Keratinocyte (primary cell): ENCODE measurements around the gene DCAF11. TPM values are rescaled to one million over a fixed set of nuclear protein-coding genes. Genes with fewer than 3 reads are reported as not detected.

Experiments used
- DNase-seq: peaks from one replicate; pipeline ENCODE4 v3.0.0-alpha.2; 2011; ENCODE audit warnings: low read depth, missing footprints, low spot score
- FAIRE-seq: peaks from 2 replicates; lab custom pipeline; 2011; peaks lifted over from hg19 to GRCh38; lab: Jason Lieb, UNC
- H2AFZ ChIP-seq: 2 replicates; pipeline ENCODE4 v1.6.0; 2012; ENCODE audit warnings: low read length, control low read depth, inconsistent platforms; ENCODE audit not compliant: control insufficient read depth
- H3K27ac ChIP-seq: 2 replicates; pipeline ENCODE4 v1.5.1; 2011; ENCODE audit warnings: low read length; ENCODE audit not compliant: control insufficient read depth, insufficient read depth
- H3K27me3 ChIP-seq: 3 replicates; pipeline ENCODE4 v1.6.0; 2011; ENCODE audit warnings: low read length; ENCODE audit not compliant: control insufficient read depth, insufficient read depth; ENCODE audit errors: extremely low read depth
- H3K36me3 ChIP-seq, 2 experiments: 2 replicates in 1 of 2; 3 replicates in 1 of 2; pipeline ENCODE4 v1.5.1; 2011; ENCODE audit warnings: low read length in 2 of 2, mild to moderate bottlenecking in 1 of 2; ENCODE audit not compliant: control insufficient read depth in 2 of 2, insufficient read depth in 2 of 2; ENCODE audit errors: extremely low read depth in 1 of 2
- H3K4me1 ChIP-seq: 3 replicates; pipeline ENCODE4 v1.5.1; 2011; ENCODE audit warnings: low read length; ENCODE audit not compliant: control insufficient read depth, insufficient read depth; ENCODE audit errors: extremely low read depth
- H3K4me2 ChIP-seq: 3 replicates; pipeline ENCODE4 v1.6.0; 2011; ENCODE audit warnings: low read depth, low read length; ENCODE audit not compliant: control insufficient read depth, insufficient read depth; ENCODE audit errors: extremely low read depth
- H3K4me3 ChIP-seq, 3 experiments: fragments of 200-600 bp in 1 of 3; sonication (generic) in 1 of 3; 2 replicates in 2 of 3; 3 replicates in 1 of 3; pipeline ENCODE4 v1.5.1; 2011 to 2016; ENCODE audit warnings: low read length in 3 of 3, mild to moderate bottlenecking in 3 of 3, control low read depth in 2 of 3, inconsistent platforms in 1 of 3, low read depth in 1 of 3, mixed read lengths in 1 of 3, mixed run types in 1 of 3, moderate library complexity in 1 of 3; ENCODE audit not compliant: control insufficient read depth in 2 of 3, insufficient read depth in 2 of 3; ENCODE audit errors: extremely low read depth in 1 of 3
- H3K79me2 ChIP-seq: 2 replicates; pipeline ENCODE4 v1.6.0; 2012; ENCODE audit warnings: low read length; ENCODE audit not compliant: control insufficient read depth, insufficient read depth
- H3K9ac ChIP-seq: 3 replicates; pipeline ENCODE4 v1.6.0; 2011; ENCODE audit warnings: low read length; ENCODE audit not compliant: control insufficient read depth, insufficient read depth; ENCODE audit errors: extremely low read depth
- H3K9me1 ChIP-seq: 3 replicates; pipeline ENCODE4 v1.6.0; 2011; ENCODE audit warnings: low read length; ENCODE audit not compliant: control insufficient read depth, insufficient read depth; ENCODE audit errors: extremely low read depth
- H3K9me3 ChIP-seq: 2 replicates; pipeline ENCODE4 v1.5.1; 2012; ENCODE audit warnings: low read depth, low read length; ENCODE audit not compliant: control insufficient read depth
- H4K20me1 ChIP-seq: 3 replicates; pipeline ENCODE4 v1.6.0; 2011; ENCODE audit warnings: low read length; ENCODE audit not compliant: control insufficient read depth, insufficient read depth; ENCODE audit errors: extremely low read depth
- CTCF ChIP-seq, 3 experiments: IDR thresholded peaks in 1 of 3; conservative IDR thresholded peaks in 1 of 3; optimal IDR thresholded peaks in 1 of 3; 2 replicates in 2 of 3; 3 replicates in 1 of 3; pipeline versions ENCODE3 to v1.5.1; 2011; ENCODE audit warnings: low read length in 3 of 3, mild to moderate bottlenecking in 3 of 3, moderate library complexity in 2 of 3, control low read depth in 1 of 3, inconsistent platforms in 1 of 3; ENCODE audit not compliant: insufficient read depth in 2 of 3; ENCODE audit errors: extremely low read depth in 1 of 3
- EZH2 ChIP-seq: IDR thresholded peaks from one replicate; pipeline ENCODE4 v1.6.1; 2012; ENCODE audit warnings: inconsistent platforms, mild to moderate bottlenecking, low read length, moderate library complexity
- dilution Hi-C: fragments of 300-500 bp; cut with MboI; formaldehyde crosslinking; loops from one replicate; pipeline ENCODE4 v1.7.0; 2020; ENCODE audit warnings: low sequenced_read_pairs; ENCODE audit not compliant: extremely low pct_ligation_motif_present
- polyA plus RNA-seq, 5 experiments: library from polyadenylated mRNA; depleted of rRNA in 3 of 5; stranded (reverse) in 3 of 5; stranded (forward) in 1 of 5; unstranded in 1 of 5; fragments of >200 nt; gene quantifications; 1 replicate in 1 of 5; 2 replicates in 3 of 5; 3 replicates in 1 of 5; pipeline versions ENCODE4 v1.2.1 to v1.2.3, GENCODE V29; 2011 to 2012; ENCODE audit warnings: missing spikeins in 2 of 5, low read depth in 1 of 5, low replicate concordance in 1 of 5

Gene DCAF11
- polyA plus RNA-seq, 1 donor (not counting 4 experiments of a cell fraction or from before 2014, with no cell fraction given), result 25.9 TPM

- Histone ChIP-seq H2AFZ (peak overlapping the region; percentile 84), H3K79me2 (peaks cover 2% of the 10 kb centered on the region), H3K36me3 (peaks cover 2 to 16% of the 10 kb centered on the region in 2 experiments), H3K9me3 (no peaks in the 10 kb centered on the region), H3K9me1 (no peaks in the 10 kb centered on the region), H3K27ac (peak overlapping the region; percentile 66), H3K4me2 (peak overlapping the region; percentile 85), H4K20me1 (no peaks in the 10 kb centered on the region), H3K9ac (peak overlapping the region; percentile 87), H3K27me3 (no peaks in the 10 kb centered on the region), H3K4me3 (peak overlapping the region; percentile 62 to 70 (median 67)), H3K4me1 (peaks cover 17% of the 10 kb centered on the region)
- dilution Hi-C loops, result no loop called here
- DNase-seq, result no peak
- no peak for FAIRE-seq
- TF ChIP-seq CTCF (optimal IDR thresholded peaks at IDR 0.05 in 1 of 3, IDR thresholded peaks at IDR 0.05 in 1 of 3, conservative IDR thresholded peaks at IDR 0.05 in 1 of 3; ENCODE audit: extremely low read depth in 1 of 3, insufficient read depth in 2 of 3, low read length in 3 of 3) (no peak), EZH2 (no peak)
Observed at GRCh38 chr14:24095271-24096068, 19.1 kb upstream of the DCAF11 start.

GRCh38 chr14:24096545-24097181 is 17.9 kb upstream of the DCAF11 start:
- Histone ChIP-seq H3K36me3 (peaks cover 2 to 20% of the 10 kb centered on the region in 2 experiments), H2AFZ (no peak overlapping the region), H3K9me3 (no peaks in the 10 kb centered on the region), H3K79me2 (peaks cover 2% of the 10 kb centered on the region), H3K9ac (no peak overlapping the region), H3K4me3 (no peak overlapping the region), H3K4me2 (no peak overlapping the region), H3K9me1 (no peaks in the 10 kb centered on the region), H3K4me1 (peaks cover 17% of the 10 kb centered on the region), H3K27ac (no peak overlapping the region), H3K27me3 (no peaks in the 10 kb centered on the region), H4K20me1 (no peaks in the 10 kb centered on the region)
- no peak for TF ChIP-seq EZH2
- no peak for TF ChIP-seq CTCF (optimal IDR thresholded peaks at IDR 0.05 in 1 of 3, IDR thresholded peaks at IDR 0.05 in 1 of 3, conservative IDR thresholded peaks at IDR 0.05 in 1 of 3; ENCODE audit: extremely low read depth in 1 of 3, insufficient read depth in 2 of 3, low read length in 3 of 3)
- dilution Hi-C loops, result no loop called here
- FAIRE-seq (no peak), DNase-seq (no peak)
